COR-L47 (cell line): ENCODE results near the gene XXYLT1.

Experiments
- DNase-seq: peaks from one replicate; lab custom pipeline; 2025; lab: John Stamatoyannopoulos, UW

Gene XXYLT1

DNA sequence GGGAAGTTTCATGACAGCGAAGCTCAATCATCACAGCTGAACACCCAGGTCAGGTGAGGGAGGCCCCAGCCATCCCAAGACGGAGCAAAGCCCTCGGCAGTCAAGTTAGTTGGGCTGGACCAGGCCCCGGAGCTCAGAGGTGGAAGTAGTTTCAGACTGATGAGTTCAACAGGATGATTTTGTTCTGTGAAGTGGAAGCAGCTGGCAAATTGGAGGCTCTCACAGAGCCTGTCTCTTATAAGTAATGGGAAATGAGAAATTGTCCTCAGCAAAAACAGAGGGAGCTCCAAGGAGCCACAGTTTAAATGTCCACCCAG is 245.1 kb downstream of the XXYLT1 start:
- no peak for DNase-seq

DNA sequence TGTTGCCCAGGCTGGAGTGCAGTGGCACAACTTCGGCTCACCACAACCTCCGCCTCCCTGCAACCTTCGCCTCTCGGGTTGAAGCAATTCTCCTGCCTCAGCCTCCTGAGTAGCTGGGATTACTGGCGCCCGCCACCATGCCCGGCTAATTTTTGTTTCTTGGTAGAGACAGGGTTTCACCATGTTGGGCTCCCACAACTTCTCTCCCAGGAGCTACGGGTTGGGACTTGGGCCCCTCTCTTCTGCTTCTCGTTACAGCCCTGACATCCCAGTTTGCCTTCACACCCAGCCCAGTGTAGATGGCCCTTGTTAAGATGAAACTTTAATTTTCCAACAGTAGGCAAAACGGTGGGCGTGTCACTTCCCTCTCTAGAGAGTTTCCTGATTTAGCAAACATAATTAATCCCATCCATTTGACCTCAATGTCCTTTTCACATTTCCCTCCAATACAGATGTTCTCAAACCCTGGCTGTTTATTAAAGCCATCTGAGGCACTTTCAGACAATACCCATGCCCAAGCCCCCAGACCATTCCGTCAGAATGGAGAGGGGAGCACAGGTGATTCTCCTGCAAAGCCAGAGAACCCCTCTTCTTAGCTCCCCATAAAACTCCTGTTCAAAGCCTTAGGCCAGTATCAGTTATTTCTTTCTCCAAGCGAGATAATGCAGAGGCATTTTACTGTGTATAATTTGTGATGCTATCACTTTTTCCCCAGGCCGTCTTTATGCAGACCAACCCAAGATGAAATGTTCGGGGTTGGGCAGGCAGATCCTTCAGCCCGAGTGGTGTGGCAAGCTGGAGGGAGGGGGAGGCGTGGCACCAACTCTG is 245.7 kb downstream of the XXYLT1 start:
- DNase-seq, result no peak

DNA sequence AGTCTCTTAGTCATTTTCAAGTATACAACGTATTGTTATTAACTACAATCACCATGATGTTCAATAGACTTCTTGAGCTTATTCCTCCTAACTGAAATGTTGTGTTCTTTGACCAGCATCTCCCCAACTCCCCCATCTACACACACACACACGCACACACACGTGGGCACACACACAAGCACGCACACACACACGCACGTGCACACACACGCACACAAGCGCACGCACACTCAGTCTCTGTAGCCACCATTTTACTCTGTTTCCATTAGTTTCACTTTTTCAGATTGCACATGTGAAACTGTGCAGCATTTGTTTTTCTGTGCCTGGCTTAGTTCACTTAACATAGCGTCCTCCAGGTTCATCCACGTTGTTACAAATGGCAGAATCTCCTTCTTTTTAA is 247.0 kb downstream of the XXYLT1 start:
- no peak for DNase-seq

DNA sequence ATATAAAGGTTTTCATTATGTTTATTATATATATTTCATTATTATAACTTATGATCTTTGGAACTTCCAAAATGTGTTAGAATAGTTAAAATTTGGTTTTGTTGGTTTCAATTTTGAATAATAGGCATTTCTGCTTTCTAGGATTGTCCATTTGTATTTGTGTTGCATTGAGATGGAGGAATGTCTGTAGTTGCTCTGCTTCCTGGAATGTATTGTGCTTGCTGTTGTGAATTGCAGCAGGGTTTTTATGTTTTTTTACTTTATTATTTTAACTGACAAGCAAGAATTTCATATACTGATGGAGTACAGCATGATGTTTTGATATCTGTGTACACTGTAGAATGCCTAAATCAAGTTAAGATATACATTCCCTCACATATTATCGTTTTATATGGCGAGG is 247.4 kb downstream of the XXYLT1 start:
- no peak for DNase-seq

DNA sequence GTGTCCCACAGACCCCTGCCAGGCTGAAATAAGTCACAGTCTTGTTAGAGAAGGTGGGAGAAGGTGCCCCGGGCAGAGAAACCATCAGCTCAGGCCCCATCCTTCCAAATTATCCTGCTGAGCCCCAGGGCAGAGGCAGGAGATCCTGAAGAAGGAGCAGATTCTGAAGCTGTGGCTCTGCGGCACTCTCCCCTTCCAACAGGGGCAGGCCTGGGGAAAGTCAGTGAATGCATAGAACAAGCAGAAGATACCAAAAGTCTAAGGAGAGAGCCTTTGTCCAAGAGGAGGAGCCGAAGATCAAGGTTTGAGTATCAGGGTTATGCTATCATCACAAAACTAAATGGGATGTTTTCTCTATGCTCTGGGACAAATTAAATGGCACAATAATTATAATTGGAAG is 249.3 kb downstream of the XXYLT1 start:
- DNase-seq, result no peak

DNA sequence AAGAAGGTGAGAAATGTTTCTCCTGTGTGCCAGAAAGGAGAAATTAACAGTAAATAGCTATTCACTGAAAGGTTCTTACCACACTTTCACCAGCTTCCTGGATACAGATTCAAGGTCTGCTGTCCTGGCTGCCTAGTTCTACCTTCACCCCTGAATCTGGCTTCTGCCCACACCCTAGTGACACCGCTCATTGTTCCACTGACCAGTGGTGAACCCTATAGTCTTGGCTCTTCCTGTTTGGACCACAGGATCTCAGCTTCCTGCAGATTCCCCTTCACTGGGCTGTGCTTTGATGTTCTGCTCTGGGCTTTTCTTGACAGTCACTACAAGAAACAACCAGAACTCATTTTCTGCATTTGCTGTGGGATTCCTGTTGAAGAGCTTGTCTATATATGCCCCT is 250.0 kb downstream of the XXYLT1 start:
- DNase-seq, result no peak

DNA sequence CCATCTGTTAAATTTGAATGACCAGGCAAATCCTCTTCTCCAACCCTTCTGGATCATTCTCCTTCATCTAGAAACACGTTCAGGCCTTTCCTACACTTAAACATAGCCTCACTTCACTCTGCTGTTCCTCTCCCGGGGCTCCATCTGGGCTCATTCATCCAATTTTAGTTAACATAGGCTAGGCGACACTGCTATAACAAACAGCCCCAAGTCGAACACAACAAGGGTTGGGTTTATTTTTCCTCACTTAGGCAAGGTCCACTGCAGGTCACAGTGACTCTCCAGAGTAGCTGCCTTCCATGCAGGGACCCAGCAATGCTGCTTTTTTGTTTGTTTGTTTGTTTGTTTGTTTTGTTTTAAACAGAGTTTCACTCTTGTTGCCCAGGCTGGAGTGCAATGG is 250.8 kb downstream of the XXYLT1 start:
- DNase-seq, result no peak

DNA sequence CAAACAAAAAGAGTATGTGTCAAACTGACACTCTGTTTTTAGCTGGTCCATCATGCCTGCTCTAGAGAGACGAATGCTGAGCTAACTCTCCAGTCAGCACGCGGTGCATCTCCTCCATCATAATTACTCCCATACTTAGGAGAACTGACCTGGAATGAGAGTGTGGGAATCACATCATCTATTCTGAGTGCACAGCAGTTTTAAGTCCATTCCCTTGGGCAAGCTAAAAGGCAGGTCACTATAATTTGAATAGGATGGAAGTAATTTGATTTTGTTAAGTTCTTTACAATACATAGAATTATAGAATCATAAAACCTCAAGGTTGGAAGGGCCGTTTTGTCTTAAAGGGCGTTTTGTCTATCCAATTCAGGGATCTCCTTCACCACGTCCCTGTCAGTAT is 251.6 kb downstream of the XXYLT1 start:
- no peak for DNase-seq
